ENCODE measurements around the gene ACD.

DNA sequence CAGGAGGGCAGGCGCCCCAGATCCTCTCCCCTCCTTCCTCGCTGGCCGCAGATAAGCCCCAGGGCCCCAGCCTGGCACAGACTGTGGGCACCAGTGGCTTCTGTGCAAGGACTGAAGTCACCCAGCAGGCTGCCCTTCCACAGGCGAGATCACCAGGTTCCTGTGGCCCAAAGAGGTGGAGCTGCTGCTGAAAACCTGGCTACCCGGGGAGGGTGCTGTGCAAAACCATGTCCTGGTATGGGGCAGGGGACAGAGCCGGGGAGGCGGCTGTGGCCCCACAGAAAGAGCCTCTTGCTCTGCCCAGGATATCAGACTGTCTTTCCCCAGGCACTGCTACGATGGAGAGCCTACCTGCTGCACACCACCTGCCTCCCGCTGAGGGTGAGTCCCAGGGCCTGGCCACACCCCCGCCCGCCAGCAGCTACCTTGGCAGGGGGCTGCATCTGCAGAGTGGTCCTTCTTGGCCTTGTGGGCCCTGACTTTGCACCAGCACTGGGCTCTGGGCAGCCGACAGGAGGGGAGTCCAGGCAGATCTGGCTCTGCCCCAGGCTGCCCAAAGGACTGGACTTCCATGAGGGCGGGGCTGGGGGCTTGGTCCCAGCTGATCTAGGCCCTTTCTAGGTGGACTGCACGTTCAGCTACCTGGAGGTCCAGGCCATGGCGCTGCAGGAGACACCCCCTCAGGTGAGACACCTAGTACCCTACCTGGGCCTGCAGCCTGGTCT lies 14.5 kb downstream of the ACD start:
- TF ChIP-seq POLR2A (IDR thresholded peaks at IDR 0.05; ENCODE audit: low read depth, low read length) (no peak), POLR2AphosphoS5 (IDR thresholded peaks at IDR 0.05; ENCODE audit: low read depth, low read length) (no peak), TAF1 (IDR thresholded peaks at IDR 0.05; ENCODE audit: low read depth, low read length) (no peak)
